Measurements from ENCODE around the gene BAIAP2L1.

BAIAP2L1 gene

DNA sequence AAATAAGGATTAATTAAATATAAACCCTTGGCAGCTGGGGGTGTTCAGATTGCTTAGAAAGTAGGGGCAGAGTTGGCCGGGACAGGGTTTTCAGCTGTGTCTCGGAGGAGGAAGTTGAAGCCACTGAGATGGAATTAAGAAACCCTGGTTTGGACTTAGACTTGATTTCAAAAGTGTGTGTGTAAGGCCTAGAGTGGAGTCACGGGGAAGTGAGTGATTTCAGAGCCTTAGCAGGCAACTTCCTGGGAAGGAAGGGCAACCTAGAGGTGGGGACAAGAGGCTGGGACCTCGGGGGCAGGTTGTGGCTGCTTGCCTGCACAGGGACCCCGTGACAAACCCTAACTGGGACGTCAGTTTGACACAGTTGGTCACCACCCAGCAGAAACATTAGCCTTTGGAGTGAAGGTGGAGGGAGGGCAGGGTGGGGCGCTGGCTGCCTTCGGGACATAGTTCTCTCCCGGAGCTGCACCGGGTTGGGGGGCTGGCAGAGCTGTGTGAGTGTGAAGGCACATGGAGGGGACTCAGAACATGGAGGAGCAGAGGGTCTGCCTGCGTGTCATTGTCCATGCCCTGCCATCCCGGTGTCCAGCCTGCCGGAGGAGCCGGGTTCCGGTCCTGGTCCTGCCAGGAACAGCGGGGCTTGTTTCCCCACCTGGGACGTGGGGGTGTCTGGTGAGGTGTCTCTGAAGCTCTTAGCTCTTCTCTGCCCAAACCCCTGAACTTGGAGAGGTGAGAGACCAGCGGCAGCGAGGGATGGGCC is 117.6 kb downstream of the BAIAP2L1 start:
- H3K4me3 ChIP-seq (ENCODE audit: low read depth, low read length), result peak overlapping the region; percentile 89
- TF ChIP-seq, protein P1, sequence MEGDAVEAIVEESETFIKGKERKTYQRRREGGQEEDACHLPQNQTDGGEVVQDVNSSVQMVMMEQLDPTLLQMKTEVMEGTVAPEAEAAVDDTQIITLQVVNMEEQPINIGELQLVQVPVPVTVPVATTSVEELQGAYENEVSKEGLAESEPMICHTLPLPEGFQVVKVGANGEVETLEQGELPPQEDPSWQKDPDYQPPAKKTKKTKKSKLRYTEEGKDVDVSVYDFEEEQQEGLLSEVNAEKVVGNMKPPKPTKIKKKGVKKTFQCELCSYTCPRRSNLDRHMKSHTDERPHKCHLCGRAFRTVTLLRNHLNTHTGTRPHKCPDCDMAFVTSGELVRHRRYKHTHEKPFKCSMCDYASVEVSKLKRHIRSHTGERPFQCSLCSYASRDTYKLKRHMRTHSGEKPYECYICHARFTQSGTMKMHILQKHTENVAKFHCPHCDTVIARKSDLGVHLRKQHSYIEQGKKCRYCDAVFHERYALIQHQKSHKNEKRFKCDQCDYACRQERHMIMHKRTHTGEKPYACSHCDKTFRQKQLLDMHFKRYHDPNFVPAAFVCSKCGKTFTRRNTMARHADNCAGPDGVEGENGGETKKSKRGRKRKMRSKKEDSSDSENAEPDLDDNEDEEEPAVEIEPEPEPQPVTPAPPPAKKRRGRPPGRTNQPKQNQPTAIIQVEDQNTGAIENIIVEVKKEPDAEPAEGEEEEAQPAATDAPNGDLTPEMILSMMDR (IDR thresholded peaks at IDR 0.05; ENCODE audit: low read depth, low read length), result no peak

DNA sequence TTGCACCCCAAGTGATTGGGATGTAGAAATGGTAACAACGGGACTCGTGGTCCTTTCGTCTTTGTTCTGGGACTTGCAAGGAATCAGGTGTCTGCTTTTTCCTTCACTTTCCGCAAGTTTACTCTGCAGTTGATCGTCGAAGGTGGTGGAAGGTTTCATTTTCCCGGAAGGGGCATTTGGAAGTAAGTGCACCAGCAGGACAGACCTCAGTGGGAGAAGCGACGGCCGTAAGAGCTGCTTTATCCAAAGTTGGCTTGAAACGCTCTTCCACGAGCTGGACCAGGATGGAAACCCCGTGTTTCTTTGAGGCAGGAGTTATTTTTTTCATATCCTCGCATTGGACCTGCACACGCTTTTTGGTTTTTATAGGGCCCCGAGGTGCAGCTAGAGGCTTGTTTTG is 118.2 kb downstream of the BAIAP2L1 start:
- peak overlapping the region; percentile 89 for H3K4me3 ChIP-seq (ENCODE audit: low read depth, low read length)
- TF ChIP-seq, protein P1 (IDR thresholded peaks at IDR 0.05; ENCODE audit: low read depth, low read length), result no peak

DNA sequence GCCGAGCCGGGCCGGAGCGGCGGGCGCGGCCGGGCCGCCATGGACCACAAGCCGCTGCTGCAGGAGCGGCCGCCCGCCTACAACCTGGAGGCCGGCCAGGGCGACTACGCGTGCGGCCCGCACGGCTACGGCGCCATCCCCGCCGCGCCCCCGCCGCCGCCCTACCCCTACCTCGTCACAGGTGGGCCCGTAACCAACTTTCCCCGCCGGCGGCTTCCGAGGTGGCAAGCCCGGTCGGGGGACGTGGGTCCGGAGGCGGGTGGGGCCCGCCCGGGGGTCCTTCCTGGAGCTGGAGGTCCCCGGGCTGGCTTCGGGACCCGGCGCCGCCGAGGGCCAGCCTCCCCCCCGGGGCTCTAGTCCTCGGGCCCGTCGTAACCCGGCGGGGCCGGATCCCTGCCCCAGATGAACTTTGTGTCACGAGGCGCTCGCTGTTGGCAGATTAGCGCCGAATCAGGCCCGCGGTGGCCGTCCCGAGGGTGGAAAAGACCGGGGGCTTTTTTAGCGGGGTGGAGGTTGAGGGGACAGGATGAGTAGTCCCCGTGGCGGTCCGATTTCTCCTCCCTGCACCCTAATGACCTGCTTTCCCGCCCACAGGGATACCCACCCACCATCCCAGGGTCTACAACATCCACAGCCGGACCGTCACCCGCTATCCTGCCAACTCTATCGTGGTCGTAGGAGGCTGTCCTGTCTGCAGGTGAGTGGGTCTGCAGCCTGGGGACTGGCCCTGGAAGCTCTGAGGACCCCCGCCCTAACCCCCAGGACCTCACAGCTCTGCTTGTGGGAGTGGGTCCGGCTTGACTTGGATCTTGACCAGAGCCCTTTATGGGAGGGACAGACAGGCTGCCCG is 118.9 kb downstream of the BAIAP2L1 start:
- H3K4me3 ChIP-seq (ENCODE audit: low read depth, low read length), result peak overlapping the region; percentile 89
- TF ChIP-seq, protein P1 (IDR thresholded peaks at IDR 0.05; ENCODE audit: low read depth, low read length), result no peak

DNA sequence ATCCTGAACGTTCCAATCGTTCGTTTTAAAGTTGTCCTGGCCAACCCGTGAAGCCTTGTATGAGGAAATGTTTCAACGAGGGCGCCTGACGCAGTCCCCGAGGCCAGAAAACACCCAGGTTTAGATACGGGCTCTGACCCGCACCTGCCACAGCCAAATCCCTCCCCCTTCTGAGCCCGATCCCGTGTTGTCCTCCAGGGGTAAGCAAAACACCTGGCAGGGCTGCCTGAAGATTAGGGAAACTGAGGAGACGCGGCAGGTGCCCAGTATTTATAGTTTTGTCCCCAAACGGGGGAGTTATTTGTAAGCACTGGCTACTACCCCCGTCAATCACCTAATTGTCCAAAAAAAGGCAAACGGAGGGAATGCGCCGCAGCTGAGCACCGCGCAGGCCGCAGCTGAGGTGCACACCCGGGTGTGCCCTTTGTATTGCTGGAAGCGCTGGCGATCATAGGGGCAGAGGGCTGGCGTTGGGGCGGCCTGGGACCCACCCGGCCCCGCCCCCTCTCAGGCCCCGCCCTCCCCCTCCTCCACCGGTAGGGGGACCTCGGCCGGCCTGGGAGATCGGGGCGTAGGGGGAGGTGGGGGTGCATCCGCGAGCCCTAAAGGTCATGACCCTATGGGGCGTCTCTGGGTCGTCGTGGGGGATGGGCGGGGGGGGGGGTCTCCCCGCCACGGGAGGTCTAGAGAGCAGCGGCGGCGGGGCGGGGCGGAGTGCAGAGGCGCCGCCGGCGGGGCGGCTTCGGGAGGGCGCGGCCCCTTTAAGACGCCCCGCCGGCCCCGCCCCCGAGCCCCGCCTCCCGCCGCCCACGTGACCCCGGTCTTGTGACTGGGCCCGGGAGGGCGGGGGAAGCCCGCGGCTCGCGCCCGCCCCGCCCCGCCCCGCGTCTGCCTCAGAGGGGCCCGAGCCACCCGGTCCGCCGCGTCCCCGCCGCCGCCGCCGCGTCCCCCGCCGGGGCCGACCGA is 119.8 kb downstream of the BAIAP2L1 start, which contains the start of gene BRI3:
Gene BRI3 (plus strand): TSS at position 896 of the 966 bp plus-strand sequence. CDS start 110 bp downstream, outside the sequence.
- H3K4me3 ChIP-seq (ENCODE audit: low read depth, low read length), result peak within 1 kb of the TSS; percentile 89
- TF ChIP-seq, protein P1 (IDR thresholded peaks at IDR 0.05; ENCODE audit: low read depth, low read length), result no peak

DNA sequence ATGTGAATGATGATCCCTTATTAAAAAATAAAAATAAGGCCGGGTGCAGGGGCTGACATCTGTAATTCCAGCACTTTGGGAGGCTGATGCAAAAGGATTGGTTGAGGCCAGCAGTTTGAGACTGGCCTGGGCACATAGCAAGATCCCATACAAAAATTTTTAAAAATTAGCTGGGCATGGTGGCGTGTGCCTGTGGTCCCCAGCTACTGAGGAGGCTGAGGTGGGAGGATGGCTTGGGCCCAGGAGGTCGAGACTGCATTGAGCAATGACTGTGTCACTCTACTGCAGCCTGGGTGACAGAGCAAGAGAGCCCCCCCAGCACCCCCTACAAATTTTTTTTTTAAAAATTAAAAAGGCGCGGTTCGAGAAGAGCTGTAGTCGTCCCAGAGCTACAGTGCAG is 120.6 kb downstream of the BAIAP2L1 start:
- H3K4me3 ChIP-seq (ENCODE audit: low read depth, low read length), result no peak overlapping the region
- TF ChIP-seq, protein P1 (IDR thresholded peaks at IDR 0.05; ENCODE audit: low read depth, low read length), result no peak

DNA sequence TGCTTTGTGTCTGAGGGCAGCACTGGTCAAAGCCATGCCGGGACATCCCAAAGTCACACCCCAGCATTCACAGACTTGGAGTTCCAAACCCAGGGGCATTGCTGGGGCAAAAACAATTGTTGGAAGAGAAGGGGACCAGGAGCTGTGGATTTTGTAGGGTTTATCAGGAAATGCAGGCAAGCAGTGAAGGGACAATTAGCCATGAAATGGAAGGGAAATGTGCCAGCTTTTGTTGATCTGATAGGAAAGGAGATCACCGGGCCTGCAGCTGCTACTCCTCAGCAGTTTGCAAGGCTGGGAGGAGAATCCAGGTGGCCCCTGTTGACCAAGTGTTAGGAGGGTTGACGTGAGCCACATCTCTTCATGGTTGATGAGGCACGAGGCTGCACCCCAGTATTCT is 122.0 kb downstream of the BAIAP2L1 start:
- H3K4me3 ChIP-seq (ENCODE audit: low read depth, low read length), result no peak overlapping the region
- TF ChIP-seq, protein P1 (IDR thresholded peaks at IDR 0.05; ENCODE audit: low read depth, low read length), result no peak

Data from WI38 (cell line).